Stromal cell of bone marrow (primary cell): ENCODE data around the gene RANGAP1.

Source experiments
- DNase-seq: peaks from one replicate; pipeline ENCODE4 v3.0.0-alpha.2; 2012; ENCODE audit warnings: low read depth

Gene RANGAP1

DNA sequence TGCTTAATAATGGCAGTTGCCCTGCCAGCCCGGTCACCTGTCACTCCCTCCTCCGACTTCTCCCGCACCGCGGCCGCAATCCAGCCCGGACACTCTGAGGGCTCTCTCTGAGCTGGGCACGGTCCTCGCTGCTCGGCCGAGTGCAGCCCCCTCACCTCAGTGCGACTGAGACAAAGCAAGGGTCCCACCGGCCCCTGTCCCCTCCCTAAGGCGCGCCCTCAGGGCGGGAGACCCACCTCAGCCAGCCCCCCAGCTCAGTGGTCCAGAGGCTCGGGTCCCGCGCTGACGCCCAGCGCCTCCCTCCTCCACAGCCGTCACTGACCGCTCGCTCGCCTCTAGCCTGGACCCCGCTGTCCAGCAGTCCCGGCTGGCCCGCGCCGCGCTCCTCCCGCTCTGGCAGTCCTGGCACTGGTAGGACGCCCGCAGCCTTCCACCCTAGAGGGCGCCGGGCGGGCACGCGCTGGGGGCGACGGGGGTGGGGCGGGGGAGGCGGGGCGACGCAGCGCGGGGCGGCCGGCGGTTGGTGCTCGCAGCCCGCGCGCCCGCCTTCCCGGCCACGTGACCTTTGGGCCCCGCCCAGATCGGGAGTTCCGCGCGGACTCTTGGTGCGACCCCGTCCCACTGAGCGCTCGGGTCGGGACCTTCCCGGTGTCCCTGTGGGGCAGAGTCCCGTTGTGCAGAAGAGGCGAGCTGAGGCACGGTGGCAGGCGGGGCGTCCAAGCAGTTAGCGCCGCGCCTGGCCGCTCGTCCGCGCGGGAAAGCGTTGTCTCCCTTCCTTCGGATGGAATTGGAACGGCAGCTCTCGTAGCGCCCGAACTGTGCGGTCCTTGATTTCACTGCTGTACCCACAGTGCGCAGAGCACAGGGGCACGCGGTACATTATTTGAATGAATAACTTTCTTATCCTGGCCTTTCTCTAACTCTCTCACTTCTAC, 88.7 kb downstream of the RANGAP1 start:
- DNase-seq = peak; percentile 28
